Measurements from ENCODE around the gene ERVK3-1. TPM values are rescaled to one million over a fixed set of nuclear protein-coding genes. Genes with fewer than 3 reads are reported as not detected.

Gene ERVK3-1
- polyA plus RNA-seq, 1 experiment = 34.3 TPM

- Histone ChIP-seq H3K36me3 (ENCODE audit: control insufficient read depth, insufficient read depth, low read length) (no peaks in the 10 kb centered on the region), H3K27me3 (ENCODE audit: control insufficient read depth, insufficient read depth, low read length) (no peaks in the 10 kb centered on the region), H3K4me3 (ENCODE audit: low read depth, low read length) (peak overlapping the region; percentile 68)
- no peak for TF ChIP-seq CTCF (IDR thresholded peaks at IDR 0.05; ENCODE audit: insufficient read depth, low read depth, low read length)
- POLR2A ChIA-PET = no interaction called here
- DNase-seq (ENCODE audit: low read depth) = no peak
- CTCF ChIA-PET = interaction anchor here (1.6 kb wide), 1 partner anchor 194 kb away, joined by 6 read pairs; the partner anchor contains the start of gene ZBTB45
Measured at GRCh38 chr19:58325311-58326022, 20.3 kb downstream of the ERVK3-1 start.

GRCh38 chr19:58326501-58326913 lies 21.3 kb downstream of the ERVK3-1 start:
- no peak for TF ChIP-seq CTCF (IDR thresholded peaks at IDR 0.05; ENCODE audit: insufficient read depth, low read depth, low read length)
- Histone ChIP-seq H3K36me3 (ENCODE audit: control insufficient read depth, insufficient read depth, low read length) (no peaks in the 10 kb centered on the region), H3K4me3 (ENCODE audit: low read depth, low read length) (peak overlapping the region; percentile 68), H3K27me3 (ENCODE audit: control insufficient read depth, insufficient read depth, low read length) (no peaks in the 10 kb centered on the region)
- DNase-seq (ENCODE audit: low read depth) = no peak
- POLR2A ChIA-PET = interaction anchor here (0.6 to 0.9 kb wide), 3 partner anchors 21 to 233 kb away, joined by 5 to 7 read pairs (median 6); partner anchors contain the start of gene ERVK3-1
- CTCF ChIA-PET = interaction anchor here (1.6 kb wide), 1 partner anchor 193 kb away, joined by 6 read pairs; the partner anchor contains the start of gene ZBTB45

- CTCF ChIA-PET = interaction anchor here (1.6 kb wide), 1 partner anchor 193 kb away, joined by 6 read pairs; the partner anchor contains the start of gene ZBTB45
- Histone ChIP-seq H3K36me3 (ENCODE audit: control insufficient read depth, insufficient read depth, low read length) (no peaks in the 10 kb centered on the region), H3K4me3 (ENCODE audit: low read depth, low read length) (peak within 1 kb of the TSS; percentile 68), H3K27me3 (ENCODE audit: control insufficient read depth, insufficient read depth, low read length) (no peaks in the 10 kb centered on the region)
- POLR2A ChIA-PET = interaction anchor here (0.6 to 0.9 kb wide), 2 partner anchors 91 to 232 kb away, joined by 6 to 7 read pairs; no protein-coding TSS in a partner anchor
- no peak for TF ChIP-seq CTCF (IDR thresholded peaks at IDR 0.05; ENCODE audit: insufficient read depth, low read depth, low read length)
- DNase-seq (ENCODE audit: low read depth) = peak; percentile 58
Measured at GRCh38 chr19:58326914-58327726, 21.9 kb downstream of the ERVK3-1 start, which contains the start of gene ZSCAN22. TSS of gene ZSCAN22 (plus strand) at chr19:58326994. CDS start at chr19:58334803, 7,809 bp downstream.

- TF ChIP-seq CTCF (IDR thresholded peaks at IDR 0.05; ENCODE audit: insufficient read depth, low read depth, low read length) = no peak
- Histone ChIP-seq H3K4me3 (ENCODE audit: low read depth, low read length) (no peak overlapping the region), H3K36me3 (ENCODE audit: control insufficient read depth, insufficient read depth, low read length) (no peaks in the 10 kb centered on the region), H3K27me3 (ENCODE audit: control insufficient read depth, insufficient read depth, low read length) (no peaks in the 10 kb centered on the region)
- ChIA-PET POLR2A (no interaction called here), CTCF (no interaction called here)
- DNase-seq (ENCODE audit: low read depth) = no peak
Measured at GRCh38 chr19:58328999-58329398, 23.8 kb downstream of the ERVK3-1 start.

GRCh38 chr19:58330458-58330857 lies 25.3 kb downstream of the ERVK3-1 start:
- ChIA-PET POLR2A (interaction anchor here (0.6 kb wide), 1 partner anchor 32 kb away, joined by 3 read pairs; the partner anchor contains the start of gene ZNF497), CTCF (interaction anchor here (0.7 to 1.5 kb wide), 2 partner anchors 17 to 923 kb away, joined by 3 read pairs; no protein-coding TSS in a partner anchor)

More at GRCh38 chr19:58330458-58330857, 25.3 kb downstream of the ERVK3-1 start:
- Histone ChIP-seq H3K4me3 (ENCODE audit: low read depth, low read length) (no peak overlapping the region), H3K27me3 (ENCODE audit: control insufficient read depth, insufficient read depth, low read length) (no peaks in the 10 kb centered on the region), H3K36me3 (ENCODE audit: control insufficient read depth, insufficient read depth, low read length) (peaks cover 5% of the 10 kb centered on the region)
- DNase-seq (ENCODE audit: low read depth) = no peak
- TF ChIP-seq CTCF (IDR thresholded peaks at IDR 0.05; ENCODE audit: insufficient read depth, low read depth, low read length) = no peak
